ENCODE measurements around the gene FZR1. TPM values are rescaled to one million over a fixed set of nuclear protein-coding genes. Genes with fewer than 3 reads are reported as not detected.

FZR1 gene
- total RNA-seq, result 56.4 TPM

GRCh38 chr19:3505598-3506383 is at the start of gene FZR1:
TSS of gene FZR1 (plus strand) at chr19:3506311. CDS start at chr19:3522990, 16,679 bp downstream.

GRCh38 chr19:3480383-3481091 is 25.6 kb upstream of the FZR1 start, which contains the start of gene SMIM24:
TSS of gene SMIM24 (minus strand) at chr19:3480525. CDS start at chr19:3480463, 62 bp downstream.

GRCh38 chr19:3483226-3483628 is 22.9 kb upstream of the FZR1 start, which contains the start of gene SMIM44:
TSS of gene SMIM44 (minus strand) at chr19:3483441. CDS start at chr19:3483403, 38 bp downstream.

GRCh38 chr19:3500429-3501101 is 5.5 kb upstream of the FZR1 start, which contains the start of gene DOHH:
TSS of gene DOHH (minus strand) at chr19:3500674. CDS start at chr19:3496814, 3,860 bp downstream.

GRCh38 chr19:3538965-3539755 is 33.0 kb downstream of the FZR1 start, which contains the start of gene TEKTIP1:
TSS of gene TEKTIP1 (plus strand) at chr19:3539174. CDS start at chr19:3539178, 4 bp downstream.

GRCh38 chr19:3557461-3558248 is 51.5 kb downstream of the FZR1 start, which contains the start of gene MFSD12:
TSS of gene MFSD12 (minus strand) at chr19:3557586. CDS start at chr19:3557403, 183 bp downstream.

GRCh38 chr19:3572855-3573161 is 66.7 kb downstream of the FZR1 start, which contains the start of gene HMG20B:
TSS of gene HMG20B (plus strand) at chr19:3572944. CDS start at chr19:3573310, 366 bp downstream.

GRCh38 chr19:3585301-3586126 is 79.4 kb downstream of the FZR1 start, which contains the start of gene GIPC3:
TSS of gene GIPC3 (plus strand) at chr19:3585478. CDS start at chr19:3585598, 120 bp downstream.

Other genes starting within 250 kb of the FZR1 start
- gene NFIC, start 139.7 kb upstream of the FZR1 start, total RNA-seq, result 63.5 TPM
- 3.9 TPM for gene SMIM24, start 25.8 kb upstream of the FZR1 start, total RNA-seq
- gene SMIM44, start 22.9 kb upstream of the FZR1 start, total RNA-seq, result 6.5 TPM
- gene DOHH, start 5.6 kb upstream of the FZR1 start, total RNA-seq, result 12.1 TPM
- not detected for gene TEKTIP1, start 32.9 kb downstream of the FZR1 start, total RNA-seq
- 34.4 TPM for gene MFSD12, start 51.3 kb downstream of the FZR1 start, total RNA-seq
- 60.3 TPM for gene HMG20B, start 66.6 kb downstream of the FZR1 start, total RNA-seq
- 0.60 TPM for gene GIPC3, start 79.2 kb downstream of the FZR1 start, total RNA-seq
- 2.0 TPM for gene TBXA2R, start 100.6 kb downstream of the FZR1 start, total RNA-seq
- 26.9 TPM for gene CACTIN, start 120.5 kb downstream of the FZR1 start, total RNA-seq
- gene PIP5K1C, start 194.2 kb downstream of the FZR1 start, total RNA-seq, result 57.6 TPM
- gene TJP3, start 202.1 kb downstream of the FZR1 start, total RNA-seq, result 5.3 TPM

All from camera-type eye (tissue), 1 donor.